ENCODE measurements around the gene WWP2. TPM values are rescaled to one million over a fixed set of nuclear protein-coding genes. Genes with fewer than 3 reads are reported as not detected.

WWP2 gene
- total RNA-seq, 2 donors from 2014 or later, result 19.4 to 19.5 TPM

DNA sequence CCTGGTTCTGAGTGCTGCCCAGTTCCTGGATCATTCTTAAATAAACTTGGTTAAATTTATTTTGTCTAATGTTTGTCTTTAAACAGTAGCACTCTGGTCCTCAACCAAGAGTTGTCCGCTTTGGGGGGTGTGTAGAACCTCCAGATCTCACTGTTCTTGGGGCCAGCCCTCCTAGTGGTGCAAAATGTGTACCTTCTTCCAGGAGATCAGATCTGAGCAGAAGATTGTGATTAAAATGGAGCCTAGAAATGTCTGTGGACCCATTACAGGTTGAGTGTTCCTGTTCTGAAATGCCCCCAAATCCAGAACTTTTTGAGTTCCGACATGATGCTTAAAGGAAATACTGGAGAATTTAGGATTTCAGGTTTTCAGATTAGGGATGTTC lies 143.0 kb downstream of the WWP2 start:
- ATAC-seq, result no peak
- DNase-seq, result no peak
- intact Hi-C loops (cut with DNase I), result no loop called here

GRCh38 chr16:69906838-69907401 lies 144.8 kb downstream of the WWP2 start:
- DNase-seq (no peak), ATAC-seq (no peak)
- intact Hi-C loops (cut with DNase I), result no loop called here

DNA sequence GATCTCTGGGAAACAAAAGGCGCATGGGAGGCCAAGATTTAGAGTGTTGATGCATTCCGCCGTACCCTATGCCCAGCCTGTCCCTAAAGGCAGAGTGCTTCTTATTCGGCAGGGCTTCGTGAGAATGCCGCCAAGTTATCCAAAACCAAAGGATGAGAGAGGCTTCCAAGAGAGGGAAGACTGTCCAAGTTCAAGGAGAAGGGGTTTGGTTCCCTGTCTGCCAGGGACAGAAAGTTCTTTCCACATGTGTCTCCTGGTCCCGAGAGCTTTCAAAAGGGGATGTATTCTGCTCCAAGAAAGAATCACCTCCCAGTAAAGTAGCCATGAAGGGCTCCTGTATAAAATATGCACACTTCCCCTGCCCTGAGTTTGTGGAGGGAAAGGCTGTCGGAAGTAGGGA lies 146.9 kb downstream of the WWP2 start:
- intact Hi-C loops (cut with DNase I), result no loop called here
- DNase-seq, result no peak
- no peak for ATAC-seq

- DNase-seq, result no peak
- intact Hi-C loops (cut with DNase I), result no loop called here
- no peak for ATAC-seq
Observed at GRCh38 chr16:69909760-69910159, 147.6 kb downstream of the WWP2 start.

DNA sequence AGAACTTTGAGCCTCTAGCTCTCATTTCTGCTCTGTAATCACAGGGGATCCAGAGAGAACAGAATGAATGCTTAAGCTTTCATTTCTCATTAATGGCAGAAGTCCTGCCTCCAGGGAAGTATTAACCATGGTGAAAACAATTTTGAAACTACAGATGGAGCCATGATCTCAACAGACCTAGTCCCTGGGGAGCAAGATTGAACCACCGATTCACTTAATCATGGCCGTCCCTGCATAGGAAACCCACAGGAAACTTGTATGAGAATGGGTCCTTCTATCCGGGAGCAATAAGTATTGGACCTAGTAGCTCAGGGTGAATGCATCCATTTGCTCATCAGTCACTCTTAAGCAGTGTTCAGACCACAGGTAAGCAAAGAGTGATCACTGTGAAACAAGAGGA lies 148.8 kb downstream of the WWP2 start:
- ATAC-seq, result no peak
- intact Hi-C loops (cut with DNase I), result no loop called here

DNA sequence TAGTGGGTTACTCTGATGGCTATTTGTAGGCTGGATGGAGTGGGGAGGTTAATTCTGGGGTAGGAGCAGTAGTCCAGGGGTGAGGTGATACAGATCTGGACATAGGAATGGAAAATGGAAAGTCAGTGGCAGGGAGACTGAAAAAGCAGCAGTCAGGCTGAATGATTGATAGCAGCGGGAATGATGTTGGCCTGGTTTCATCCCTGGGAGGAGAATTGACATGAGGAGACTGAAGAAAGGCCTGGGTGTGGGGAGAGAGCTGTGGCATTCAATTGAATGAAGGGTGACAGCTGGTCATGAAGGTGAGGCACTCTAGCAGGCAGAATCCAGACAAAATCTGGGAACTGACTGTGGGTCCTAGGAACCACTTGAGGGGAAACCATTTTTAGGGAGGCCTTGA lies 154.3 kb downstream of the WWP2 start:
- no peak for DNase-seq
- intact Hi-C loops (cut with DNase I), result no loop called here
- no peak for ATAC-seq

More for the DNA sequence above, 148.8 kb downstream of the WWP2 start:
- DNase-seq, result no peak

- intact Hi-C loops (cut with DNase I), result no loop called here
Observed at GRCh38 chr16:69917311-69917710, 155.2 kb downstream of the WWP2 start.

DNA sequence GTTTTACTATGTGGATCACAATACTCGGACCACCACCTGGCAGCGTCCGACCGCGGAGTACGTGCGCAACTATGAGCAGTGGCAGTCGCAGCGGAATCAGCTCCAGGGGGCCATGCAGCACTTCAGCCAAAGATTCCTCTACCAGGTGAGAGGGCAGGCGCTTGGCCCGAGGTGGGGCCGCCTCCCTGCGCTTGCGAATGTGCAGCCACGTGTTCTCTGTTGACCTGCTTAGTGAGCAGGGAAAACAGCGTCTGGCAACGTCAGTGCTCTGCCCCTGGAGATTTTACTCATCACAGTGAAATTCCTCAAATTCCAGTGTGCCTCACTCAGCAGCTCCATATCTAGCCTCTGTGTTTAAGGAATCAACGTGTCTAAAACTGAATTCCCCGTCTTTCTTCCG lies 155.6 kb downstream of the WWP2 start:
- ATAC-seq (peak; percentile 81 to 95), DNase-seq (peak; percentile 54)
- intact Hi-C loops (cut with DNase I), result no loop called here

More at GRCh38 chr16:69917311-69917710, 155.2 kb downstream of the WWP2 start:
- DNase-seq (no peak), ATAC-seq (no peak)

DNA sequence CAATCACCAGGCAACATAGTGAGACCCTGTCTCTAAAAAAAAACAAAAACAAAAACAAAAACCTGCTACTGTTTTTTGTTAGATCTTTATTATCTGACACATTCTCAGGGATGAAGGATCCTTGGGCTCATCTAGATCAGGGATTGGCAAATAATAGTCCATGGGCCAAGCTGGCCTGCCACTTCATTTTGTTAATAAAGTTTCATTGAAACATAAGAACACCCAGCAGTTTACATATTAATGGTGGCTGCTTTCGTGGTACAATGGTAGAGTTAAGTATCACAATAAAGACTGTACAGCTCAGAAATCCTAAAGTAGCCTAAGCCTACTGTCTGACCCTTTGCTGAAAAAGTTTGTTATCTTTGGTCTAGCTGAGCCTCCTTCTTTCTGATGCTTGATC lies 156.1 kb downstream of the WWP2 start:
- DNase-seq (no peak), ATAC-seq (no peak)
- intact Hi-C loops (cut with DNase I), result no loop called here

DNA sequence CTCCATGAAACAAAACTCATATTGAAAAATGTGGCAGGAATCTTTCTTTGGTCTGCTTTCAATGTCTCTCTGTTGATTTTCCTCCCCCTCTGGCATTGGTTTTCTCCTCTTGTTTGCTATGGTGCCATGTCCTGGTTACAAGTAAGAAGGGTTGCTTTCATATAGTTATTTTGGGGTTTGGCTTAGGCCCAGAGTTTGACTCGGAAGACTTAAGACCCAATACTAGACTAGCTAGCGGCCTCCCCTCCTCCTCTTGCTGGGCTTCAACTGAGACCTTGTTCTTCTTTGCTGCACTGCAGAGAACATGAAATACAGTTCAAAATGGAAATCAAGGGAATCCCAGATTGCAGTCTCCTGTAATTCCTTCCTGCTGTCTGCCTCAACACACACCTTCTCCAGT lies 159.0 kb downstream of the WWP2 start:
- ATAC-seq, result no peak
- no peak for DNase-seq
- intact Hi-C loops (cut with DNase I), result no loop called here

DNA sequence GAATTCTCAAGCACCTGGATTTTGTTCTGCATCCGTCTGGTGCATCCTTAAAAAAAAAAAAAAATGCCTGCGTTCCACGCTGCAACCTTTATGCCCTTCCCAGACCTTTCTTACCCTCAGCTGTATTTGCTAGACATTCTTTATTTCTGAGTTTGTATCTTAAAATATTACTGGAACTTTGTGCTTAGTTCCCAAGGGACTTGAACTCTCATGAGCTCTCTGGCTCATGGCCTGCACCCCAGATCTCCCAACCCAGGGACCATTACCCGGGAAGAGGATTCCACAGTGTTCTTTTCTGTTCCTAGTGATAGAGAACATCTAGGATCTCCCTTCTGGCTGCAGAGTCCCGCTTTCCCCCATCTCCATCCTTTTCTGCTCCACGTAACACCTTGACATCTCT lies 160.1 kb downstream of the WWP2 start:
- ATAC-seq (no peak), DNase-seq (no peak)
- intact Hi-C loops (cut with DNase I), result no loop called here

DNA sequence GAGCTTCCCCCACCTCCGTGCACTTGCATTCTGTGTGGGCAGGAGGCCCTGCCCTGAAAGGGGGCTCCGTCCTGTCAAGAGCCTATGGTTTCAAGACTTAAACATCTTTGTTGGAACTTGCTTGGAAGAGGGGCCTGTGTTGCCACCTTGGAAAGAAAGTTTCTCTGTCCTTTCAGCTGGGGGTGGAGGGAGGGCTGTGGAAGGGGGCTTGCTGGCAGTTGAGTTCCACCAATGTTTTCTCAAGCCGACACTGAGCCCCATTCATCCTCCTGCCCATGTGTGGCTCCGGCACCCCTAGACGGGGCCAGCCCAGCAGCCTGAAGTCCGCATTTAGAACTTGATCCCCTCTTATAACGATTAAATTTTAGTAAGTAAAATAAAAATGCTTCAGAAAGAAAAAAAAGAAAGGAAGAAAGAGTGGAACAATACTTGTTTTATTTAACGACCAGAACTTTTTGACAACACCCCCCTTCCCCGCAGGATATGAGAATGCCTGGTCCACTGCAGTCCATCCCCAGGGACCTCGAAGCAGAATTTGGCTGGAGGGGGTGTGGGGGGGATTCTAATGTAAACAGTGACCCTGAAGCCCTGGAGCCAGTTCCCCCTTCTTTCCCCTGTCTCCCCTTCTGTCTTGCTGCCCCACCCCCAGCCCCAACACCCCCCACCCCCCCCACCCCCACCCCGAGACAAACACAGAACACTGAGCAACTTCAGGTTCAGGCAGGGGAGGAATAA lies 162.1 kb downstream of the WWP2 start:
- DNase-seq, result no peak
- intact Hi-C loops (cut with DNase I), result no loop called here
- no peak for ATAC-seq

DNA sequence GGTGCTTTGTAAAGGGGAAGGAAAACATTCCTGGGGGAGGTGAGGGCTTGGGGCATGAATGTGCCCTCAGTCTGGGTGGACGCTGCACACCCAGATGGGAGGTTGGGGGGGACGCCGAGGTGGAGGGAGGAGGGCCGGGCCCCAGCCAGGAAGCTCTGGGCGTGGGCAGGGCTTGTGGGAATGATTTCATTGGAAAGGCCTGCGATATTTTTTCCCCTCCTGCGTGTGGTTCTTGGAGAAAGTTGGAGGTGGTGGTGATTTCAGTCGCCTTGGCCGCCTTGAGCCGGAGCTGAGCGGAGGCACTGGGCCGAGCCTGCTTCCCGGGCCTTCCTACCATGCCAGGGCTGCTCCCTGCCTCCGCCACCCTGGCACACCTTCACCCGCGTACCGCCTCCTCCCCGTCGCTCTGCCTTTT lies 162.7 kb downstream of the WWP2 start:
- peak; percentile 84 for DNase-seq
- intact Hi-C loops (cut with DNase I), result no loop called here
- peak; percentile 74 to 90 for ATAC-seq

DNA sequence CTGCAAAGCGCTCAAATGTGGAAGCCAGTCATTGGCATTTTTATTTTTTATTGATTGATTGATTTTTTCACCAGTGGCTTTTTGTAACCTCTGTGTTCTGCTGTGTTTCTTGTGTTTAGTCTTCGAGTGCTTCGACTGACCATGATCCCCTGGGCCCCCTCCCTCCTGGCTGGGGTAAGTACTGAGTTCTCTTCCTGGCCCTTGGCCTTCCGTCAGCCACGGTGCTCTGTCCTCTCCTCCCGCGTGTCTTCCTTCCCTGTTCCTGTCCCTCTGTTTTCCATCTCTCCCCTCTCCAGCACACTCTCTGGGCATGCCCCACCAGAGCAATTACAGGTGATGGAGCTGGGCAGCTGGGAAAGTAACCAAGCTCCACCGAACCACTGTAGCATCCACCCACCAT lies 163.2 kb downstream of the WWP2 start:
- DNase-seq (no peak), ATAC-seq (peak in 1 of 2 donors; percentile 10)
- intact Hi-C loops (cut with DNase I), result no loop called here

GRCh38 chr16:69926241-69926640 lies 164.1 kb downstream of the WWP2 start:
- ATAC-seq (no peak), DNase-seq (no peak)
- intact Hi-C loops (cut with DNase I), result no loop called here

GRCh38 chr16:69927056-69927757 lies 165.1 kb downstream of the WWP2 start:
- intact Hi-C loops (cut with DNase I), result no loop called here
- DNase-seq, result peak; percentile 83
- peak; percentile 68 to 77 for ATAC-seq

DNA sequence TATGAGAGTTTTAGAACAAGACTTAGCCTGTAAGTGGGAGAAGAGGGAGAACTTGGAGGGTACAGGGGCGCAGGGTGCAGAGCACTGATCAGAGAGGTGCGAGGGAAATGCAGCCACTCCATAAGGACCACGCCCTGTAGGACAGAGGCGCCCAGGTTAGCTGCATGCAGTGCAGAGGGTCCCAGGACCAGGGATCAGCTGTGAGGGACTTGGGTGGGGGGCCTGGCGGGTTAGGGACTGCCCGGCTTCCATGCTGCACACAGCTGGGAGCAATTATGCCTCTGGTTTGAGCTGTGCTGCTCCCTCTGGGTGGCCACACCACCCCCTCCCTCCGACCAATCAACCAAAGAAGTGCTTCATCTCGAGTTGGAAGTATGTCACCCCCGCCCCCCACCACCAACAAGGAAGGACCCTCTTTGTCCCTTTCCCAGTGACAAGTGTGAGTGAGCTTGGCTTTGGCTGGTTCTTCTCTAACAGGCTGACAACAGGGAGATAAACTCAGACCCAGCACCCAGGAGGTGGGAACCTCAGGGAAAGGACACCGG lies 166.8 kb downstream of the WWP2 start:
- no peak for ATAC-seq
- intact Hi-C loops (cut with DNase I), result no loop called here
- no peak for DNase-seq

DNA sequence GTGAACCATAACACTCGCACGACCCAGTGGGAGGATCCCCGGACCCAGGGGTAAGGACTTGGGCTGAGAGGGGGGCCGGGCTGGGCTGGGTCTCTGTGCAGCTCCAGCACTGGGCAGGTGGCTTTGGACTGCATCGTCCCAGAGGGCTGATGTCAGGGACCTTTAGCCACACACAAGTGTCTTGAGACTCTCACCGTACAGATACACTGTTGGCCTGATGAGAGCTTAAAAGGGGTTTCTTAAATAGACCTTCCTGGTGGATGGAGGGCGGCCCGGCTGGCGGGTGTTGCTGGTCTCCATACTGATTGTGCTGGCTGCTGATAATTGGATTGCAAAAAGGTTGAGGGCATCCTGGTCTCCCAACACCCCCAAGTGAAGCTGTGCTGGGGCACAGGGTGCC lies 167.3 kb downstream of the WWP2 start:
- DNase-seq, result no peak
- intact Hi-C loops (cut with DNase I), result no loop called here

DNA sequence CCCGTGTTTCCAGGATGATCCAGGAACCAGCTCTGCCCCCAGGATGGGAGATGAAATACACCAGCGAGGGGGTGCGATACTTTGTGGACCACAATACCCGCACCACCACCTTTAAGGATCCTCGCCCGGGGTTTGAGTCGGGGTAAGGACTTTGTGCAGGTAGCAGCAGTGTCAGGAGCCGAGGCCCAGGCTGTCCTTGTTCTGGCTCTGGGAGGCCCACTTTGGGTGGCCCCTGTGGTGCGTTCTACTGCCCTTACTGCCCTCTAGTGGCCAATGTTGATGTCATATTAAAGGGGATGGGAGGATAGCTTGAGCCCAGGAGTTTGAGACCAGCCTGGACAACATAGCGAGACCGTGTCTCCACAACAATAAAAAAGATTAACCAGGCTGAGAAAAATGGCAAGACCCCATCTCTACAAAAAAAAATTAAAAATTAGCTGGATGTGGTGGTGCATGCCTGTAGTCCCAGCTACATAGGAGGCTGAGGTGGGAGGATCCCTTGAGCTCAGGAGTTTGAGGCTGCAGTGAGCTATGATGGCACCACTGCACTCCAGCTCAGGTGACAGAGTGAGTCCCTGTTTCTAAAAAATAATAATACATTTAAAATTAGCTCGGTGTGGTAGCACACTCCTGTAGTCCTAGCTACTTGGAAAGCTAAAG lies 168.1 kb downstream of the WWP2 start:
- ATAC-seq (peak; percentile 68 to 69), DNase-seq (peak; percentile 55)
- intact Hi-C loops (cut with DNase I), result loop anchor here (1.0 to 5.0 kb wide), 2 partner anchors 133 to 134 kb away; no protein-coding TSS in a partner anchor

More for the DNA sequence above, 167.3 kb downstream of the WWP2 start:
- ATAC-seq, result no peak

GRCh38 chr16:69931631-69932030 lies 169.5 kb downstream of the WWP2 start:
- DNase-seq, result no peak
- intact Hi-C loops (cut with DNase I), result loop anchor here in 1 of 2 donors (5.0 kb wide), 1 partner anchor 134 kb away; no protein-coding TSS in a partner anchor
- ATAC-seq, result no peak
